CD4-positive, alpha-beta T cell treated with Interleukin-4 for 1 hour (primary cell): ENCODE results near the gene SNRPE.
"Not testable (repeated sequence)": the region's sequence is repeated elsewhere in the genome, so short reads cannot be mapped to it uniquely, and the experiment has no call there.

Experiments used
- DNase-seq, 2 donors: peaks; one replicate each; pipeline ENCODE4 v3.0.0-alpha.2; 2020 to 2022

Gene SNRPE

DNA sequence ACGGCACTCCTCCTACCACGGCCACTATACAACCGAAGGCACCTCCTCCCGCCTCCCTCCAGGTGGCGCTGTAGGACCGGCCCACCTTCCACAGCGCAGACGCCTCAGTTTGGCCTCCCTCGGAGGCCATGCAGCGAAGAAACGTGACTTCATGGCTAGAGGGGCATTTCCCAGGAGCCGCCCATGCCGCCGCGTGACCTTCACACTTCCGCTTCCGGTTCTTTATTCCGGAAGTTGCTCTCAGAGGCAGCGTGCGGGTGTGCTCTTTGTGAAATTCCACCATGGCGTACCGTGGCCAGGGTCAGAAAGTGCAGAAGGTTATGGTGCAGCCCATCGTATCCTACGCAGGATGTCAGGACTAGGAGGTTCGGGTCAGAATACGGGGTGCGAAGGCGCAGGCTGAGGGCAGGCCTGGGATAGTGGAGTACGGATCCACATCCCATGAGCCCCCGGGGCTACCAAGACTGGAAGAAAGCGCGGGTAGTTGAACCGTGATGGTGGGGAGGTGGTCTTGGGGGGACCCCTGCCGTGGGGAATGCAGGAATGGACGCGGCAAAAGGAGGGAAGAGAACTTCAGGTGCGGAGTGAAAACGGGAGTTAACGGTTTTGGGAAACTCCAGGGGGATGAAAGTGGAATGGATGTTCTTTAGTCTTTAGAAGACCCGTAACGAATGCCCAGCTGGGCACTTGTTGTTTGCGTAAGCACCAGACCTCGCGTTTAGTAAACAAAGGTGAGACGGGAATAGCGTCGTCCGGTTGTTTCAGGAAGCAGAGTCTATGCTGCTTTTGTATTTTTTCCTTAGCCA is at the start of gene SNRPE:
TSS of gene SNRPE (plus strand) at position 221 of the 806 bp plus-strand sequence. CDS start at position 282, 61 bp downstream.
- DNase-seq, result peak; percentile 98

DNA sequence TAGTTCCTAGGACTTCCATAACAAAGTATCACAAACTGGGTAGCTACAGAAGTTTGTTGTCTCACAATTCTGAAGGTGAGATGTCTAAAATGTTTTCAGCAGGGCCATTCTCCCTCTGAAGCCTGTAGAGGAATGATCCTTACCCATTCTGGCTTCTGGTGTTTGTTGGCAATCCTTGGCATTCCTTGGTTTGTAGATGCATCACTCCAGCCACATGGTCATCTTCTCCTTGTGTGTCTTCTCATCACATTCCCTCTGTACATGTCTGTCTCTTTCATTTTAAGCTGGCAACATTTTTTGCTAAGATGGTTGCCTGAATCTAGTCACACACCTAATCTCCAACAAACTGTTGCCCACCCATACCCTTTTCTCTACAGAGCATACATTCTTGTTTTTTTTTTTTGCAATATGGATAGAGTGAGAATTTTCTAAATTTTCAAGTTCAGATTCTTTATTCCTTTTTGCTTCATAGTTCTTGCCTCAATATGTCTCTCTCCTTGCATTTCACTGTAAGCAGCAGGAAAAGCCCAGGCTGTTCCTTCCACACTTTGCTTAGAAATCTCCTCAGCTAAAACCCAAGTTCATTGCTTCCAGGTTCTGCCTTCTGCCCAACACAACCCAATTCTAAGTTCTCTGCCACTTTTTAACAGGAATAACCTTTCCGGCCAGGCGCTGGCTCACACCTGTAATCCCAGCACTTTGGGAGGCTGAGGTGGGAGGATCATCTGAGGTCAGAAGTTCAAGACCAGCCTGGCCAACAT is 47.6 kb upstream of the SNRPE start:
- DNase-seq, result no peak

GRCh38 chr1:203818399-203818798 is 43.0 kb upstream of the SNRPE start:
- DNase-seq, result no peak

DNA sequence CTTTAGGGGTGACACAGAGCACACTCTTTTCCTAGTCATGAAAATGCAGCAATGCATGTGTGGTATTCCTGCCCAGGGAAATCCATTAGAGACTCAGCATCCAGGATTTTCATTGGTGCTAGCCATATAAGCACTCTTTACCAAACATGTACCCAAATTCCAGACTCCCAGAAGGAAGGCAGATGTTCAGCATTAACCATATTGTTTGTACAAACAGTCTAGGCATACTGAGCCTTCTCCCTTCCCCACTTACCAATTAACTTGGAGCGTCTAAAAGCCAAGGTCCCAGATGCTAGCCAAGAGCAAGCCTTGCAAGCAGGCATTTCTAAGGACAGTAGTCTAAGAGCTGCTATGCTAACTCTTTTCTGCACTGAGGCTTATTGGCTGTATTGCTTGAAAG is 38.1 kb upstream of the SNRPE start:
- no peak for DNase-seq

- DNase-seq, result no peak
These were observed 35.2 kb upstream of the SNRPE start for GRCh38 chr1:203826175-203826574.

DNA sequence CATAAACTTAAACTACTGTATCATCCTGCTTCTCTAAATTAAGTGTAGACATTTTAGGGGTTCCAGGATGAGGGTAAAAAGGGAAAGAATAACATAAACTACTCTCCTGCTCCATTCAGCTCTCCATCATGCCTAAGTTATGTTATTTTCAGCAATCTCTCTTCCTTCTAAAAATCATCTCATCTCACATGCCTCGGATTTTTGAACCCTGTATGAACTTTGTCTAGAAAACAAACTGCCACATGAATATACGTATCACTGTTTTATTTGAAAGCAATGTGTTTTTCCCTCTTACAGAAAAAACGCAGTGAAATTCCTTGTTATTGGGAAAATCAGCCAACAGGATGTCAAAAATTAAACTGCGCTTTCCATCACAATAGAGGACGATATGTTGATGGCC is 33.4 kb upstream of the SNRPE start:
- DNase-seq, result no peak

DNA sequence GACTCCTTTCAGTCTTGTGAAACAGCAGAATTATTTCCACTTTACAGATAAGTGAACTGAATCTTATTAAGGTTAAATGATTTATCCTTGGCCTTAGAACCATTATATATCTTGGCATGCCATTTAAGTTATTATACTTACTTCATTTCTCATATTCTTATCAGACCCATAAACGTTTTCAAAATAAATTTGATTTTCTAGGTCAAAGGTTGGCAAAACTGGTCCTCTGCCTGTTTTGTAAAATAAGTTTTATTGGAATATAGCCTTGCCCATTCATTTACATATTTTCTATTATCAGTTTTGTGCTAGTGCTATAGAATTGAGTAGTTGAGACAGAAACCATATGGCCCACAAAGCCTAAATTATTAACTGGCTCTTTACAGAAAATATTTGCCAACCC is 32.9 kb upstream of the SNRPE start:
- no peak for DNase-seq

GRCh38 chr1:203829247-203829646 is 32.2 kb upstream of the SNRPE start:
- DNase-seq, result not testable (repeated sequence)

GRCh38 chr1:203835476-203835875 is 25.9 kb upstream of the SNRPE start:
- no peak for DNase-seq

DNA sequence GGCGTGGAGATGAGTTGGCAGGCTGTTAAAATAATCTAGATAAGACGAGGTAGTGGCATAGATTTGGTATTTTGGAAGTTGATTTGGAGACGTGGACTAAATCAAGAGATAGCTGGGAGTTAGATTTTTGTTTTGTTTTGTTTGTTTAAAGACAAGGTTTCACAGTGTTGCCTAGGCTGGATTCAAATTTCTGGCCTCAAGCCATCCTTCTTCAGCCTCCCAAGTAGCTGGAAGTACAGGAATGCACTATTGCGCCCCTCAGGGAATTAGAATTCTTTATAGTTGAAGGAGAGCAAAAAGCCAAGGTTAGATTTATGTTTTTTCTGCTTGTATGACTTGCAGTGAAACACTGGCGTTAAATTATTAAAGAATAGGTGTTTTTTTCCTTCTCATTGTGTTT is 22.3 kb upstream of the SNRPE start:
- DNase-seq, result no peak

- DNase-seq, result no peak
These were observed 21.1 kb upstream of the SNRPE start for GRCh38 chr1:203840208-203840808.

DNA sequence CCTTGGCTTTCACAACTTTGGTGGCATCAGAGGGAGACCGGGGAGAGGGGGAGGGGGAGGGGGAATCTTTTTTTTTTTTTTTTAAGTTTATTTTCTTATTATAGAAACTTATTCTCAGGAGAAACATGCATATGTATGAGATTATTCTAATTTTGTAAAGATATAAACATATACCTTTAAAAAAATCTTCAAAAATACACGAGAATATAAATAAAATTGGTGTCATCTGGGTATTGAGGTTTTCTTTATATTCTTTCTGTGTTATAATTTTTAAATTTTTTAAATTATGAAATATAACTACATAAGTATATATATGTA is 18.9 kb upstream of the SNRPE start:
- no peak for DNase-seq

GRCh38 chr1:203843435-203843834 is 18.0 kb upstream of the SNRPE start:
- DNase-seq, result no peak

DNA sequence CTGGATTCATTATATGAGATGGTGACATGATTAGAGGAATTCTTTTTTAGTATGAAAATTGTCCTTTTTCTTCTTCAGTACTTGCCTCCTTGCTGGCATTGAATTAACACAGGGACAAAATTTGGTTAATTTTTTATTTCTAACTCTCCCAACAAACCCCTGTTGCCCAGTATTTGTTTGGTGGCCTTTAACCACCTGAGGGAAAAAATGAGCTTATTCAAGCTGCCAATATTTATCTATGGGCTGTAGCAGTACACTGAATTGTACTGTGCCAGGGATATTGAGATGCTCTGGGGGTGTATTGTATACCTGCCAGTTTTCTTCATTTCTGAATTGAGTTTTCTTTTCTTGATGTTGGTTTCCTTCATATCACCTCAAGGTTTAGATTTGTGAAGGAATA is 8.3 kb upstream of the SNRPE start:
- not testable (repeated sequence) for DNase-seq

GRCh38 chr1:203858055-203858454 is 3.3 kb upstream of the SNRPE start:
- DNase-seq, result no peak

DNA sequence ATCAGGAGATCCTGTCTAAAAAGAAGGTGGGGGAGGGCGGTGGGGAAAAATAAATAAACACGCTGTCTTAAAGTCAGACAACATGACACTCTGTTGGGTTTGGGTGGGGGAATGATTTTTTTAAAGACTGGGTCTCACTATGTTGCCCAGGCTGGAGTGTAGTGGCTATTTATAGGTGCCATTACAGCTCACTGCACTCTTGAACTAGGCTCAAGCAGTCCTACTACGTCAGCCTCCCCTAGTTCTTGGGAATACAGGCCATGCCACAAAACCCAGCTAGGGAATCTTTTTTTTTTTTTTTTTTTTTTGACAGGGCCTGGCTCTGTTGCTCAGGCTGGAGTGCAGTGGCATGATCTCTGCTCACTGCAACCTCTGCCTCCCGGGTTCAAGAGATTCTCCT is 2.4 kb upstream of the SNRPE start:
- DNase-seq, result no peak

- DNase-seq, result no peak
These were observed 888 bp upstream of the SNRPE start for GRCh38 chr1:203860396-203861025.

DNA sequence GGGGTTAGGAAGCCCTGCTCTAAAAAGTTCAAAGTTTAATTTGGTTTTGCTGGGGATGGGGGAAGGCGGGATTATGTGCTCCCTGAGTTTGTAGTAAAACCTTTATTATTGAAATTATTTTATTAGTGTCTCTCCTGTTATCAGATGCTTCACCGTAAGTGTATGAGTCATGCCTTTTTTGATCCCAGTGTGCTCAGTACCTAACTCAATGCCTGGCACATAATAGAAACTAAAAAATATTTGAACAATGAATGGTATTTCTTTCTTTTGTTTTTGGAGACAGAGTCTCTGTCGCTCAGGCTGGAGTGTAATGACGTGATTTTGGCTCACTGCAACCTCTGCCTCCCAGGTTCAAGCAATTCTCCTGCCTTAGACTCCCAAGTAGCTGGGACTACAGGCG is 6.4 kb downstream of the SNRPE start:
- DNase-seq, result no peak

- no peak for DNase-seq
These were observed 8.8 kb downstream of the SNRPE start for GRCh38 chr1:203870245-203870644.

DNA sequence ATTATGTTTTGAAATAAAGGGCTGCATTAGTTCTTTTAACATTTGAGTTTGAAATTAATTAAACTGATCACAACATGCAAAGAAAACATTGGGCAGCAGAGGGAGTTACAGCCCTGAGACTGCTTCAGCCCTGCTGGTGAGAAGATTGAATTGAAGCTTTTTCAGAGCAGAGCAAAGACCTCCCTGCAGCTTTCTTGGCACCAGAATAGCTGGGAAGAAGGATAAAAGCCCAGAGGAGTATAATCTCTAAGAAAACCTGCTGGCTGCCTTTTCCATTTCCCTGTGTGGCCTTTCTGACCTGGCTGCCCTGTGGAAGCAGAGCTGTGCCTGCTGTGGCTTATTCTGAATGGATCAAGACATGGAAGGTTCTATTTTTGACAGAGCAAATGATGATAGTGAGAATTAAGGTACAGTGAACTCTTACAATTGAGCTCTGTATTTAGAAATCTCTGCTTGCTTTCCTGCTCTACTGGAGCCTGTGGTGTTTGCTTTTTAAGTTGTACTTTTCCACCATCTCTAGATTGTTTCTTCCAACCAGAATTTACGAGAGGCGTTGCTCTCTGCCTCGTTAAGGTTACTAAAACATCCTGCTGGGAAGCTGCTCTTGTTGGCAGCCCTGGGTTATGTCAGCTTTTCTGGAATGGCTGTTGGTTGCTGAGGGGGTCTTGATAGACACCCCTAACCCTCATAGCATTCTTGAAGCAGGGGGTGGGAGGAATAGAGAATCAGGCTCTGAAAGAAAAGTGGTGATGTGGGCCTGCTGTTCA is 9.9 kb downstream of the SNRPE start:
- DNase-seq, result peak in 1 of 2 donors; percentile 38

DNA sequence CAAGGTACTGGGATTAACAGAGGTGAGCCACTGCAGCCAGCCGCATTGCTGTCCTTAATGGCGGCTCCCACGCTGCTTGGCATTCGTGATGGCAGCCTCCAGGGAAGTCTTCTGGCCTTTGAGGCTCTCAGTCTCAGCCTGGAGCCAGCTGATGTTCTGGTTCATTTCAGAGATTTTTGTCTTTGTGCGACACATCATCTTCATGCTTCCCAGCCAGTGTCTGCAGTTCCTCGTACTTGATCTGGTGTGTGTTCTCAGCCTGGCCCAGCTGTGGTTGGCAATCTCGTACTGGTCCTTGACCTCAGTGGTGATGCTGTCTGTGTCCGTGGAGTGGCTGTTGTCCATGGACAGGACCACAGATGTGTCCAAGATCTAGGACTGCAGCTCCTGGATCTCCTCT is 11.7 kb downstream of the SNRPE start:
- DNase-seq, result no peak

- no peak for DNase-seq
These were observed 17.0 kb downstream of the SNRPE start for GRCh38 chr1:203878422-203878821.

DNA sequence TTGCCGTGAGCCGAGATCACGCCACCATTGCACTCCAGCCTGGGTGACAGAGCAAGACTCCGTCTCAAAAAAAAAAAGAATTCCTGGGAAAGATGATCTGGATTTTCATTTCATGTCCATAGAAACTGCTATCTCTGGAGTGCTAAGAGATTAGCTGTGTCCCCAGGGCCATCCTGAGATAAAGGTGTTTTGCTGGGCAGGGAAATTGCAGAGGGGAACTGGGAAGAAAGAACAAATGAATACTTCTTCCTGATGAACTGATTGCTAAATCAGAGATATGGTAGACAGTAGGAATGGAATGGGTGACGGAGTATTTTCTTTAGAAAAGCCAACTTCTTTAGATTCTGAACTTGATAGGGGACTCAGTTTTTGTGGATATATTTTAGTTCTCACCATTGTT is 19.2 kb downstream of the SNRPE start:
- DNase-seq, result no peak
